Esophagus muscularis mucosa (tissue), 4 donors: Measurements from ENCODE around the gene GRB2. TPM values are rescaled to one million over a fixed set of nuclear protein-coding genes. Genes with fewer than 3 reads are reported as not detected.

Experiments
- DNase-seq: peaks from one replicate; pipeline ENCODE4 v3.0.0-alpha.2; 2017; ENCODE audit errors: extremely low spot score
- H3K27ac ChIP-seq, 4 donors: fragments of 200-600 bp; sonication (generic); replicated peaks in 1 of 4; 1 replicate in 3 of 4; 2 replicates in 1 of 4; pipeline ENCODE4 v1.5.1; 2016 to 2019; ENCODE audit warnings: mild to moderate bottlenecking in 1 of 4
- H3K27me3 ChIP-seq, 4 donors: fragments of 200-600 bp; sonication (generic); one replicate each; pipeline versions ENCODE4 v1.5.1 to v1.6.0; 2016 to 2019
- H3K36me3 ChIP-seq, 4 donors: fragments of 200-600 bp; sonication (generic); one replicate each; pipeline ENCODE4 v1.5.1; 2016 to 2019
- H3K4me1 ChIP-seq, 4 donors: fragments of 200-600 bp; sonication (generic); one replicate each; pipeline ENCODE4 v1.5.1; 2016 to 2019
- H3K4me3 ChIP-seq, 4 donors: fragments of 200-600 bp; sonication (generic); 1 replicate in 2 of 4; 2 replicates in 2 of 4; pipeline ENCODE4 v1.5.1; 2016 to 2019; ENCODE audit warnings: mild to moderate bottlenecking in 4 of 4, moderate library complexity in 1 of 4
- H3K9me3 ChIP-seq, 4 donors: fragments of 200-600 bp; sonication (generic); 1 replicate in 3 of 4; 2 replicates in 1 of 4; pipeline ENCODE4 v1.5.1; 2016 to 2019
- EP300 ChIP-seq: sonication (generic); formaldehyde crosslinking; IDR thresholded peaks from one replicate; pipeline ENCODE4 v1.6.1; 2017; ENCODE audit warnings: antibody characterized with exemption
- POLR2A ChIP-seq: fragments of 450-650 bp; IDR thresholded peaks from one replicate; pipeline ENCODE4 v1.6.1; 2017; ENCODE audit warnings: antibody characterized with exemption, moderate library complexity, mild to moderate bottlenecking, low read depth
- POLR2AphosphoS5 ChIP-seq, 2 donors: sonication (generic); formaldehyde crosslinking; IDR thresholded peaks; one replicate each; pipeline ENCODE4 v1.6.1; 2017; ENCODE audit warnings: antibody characterized with exemption in 2 of 2
- WGBS: methylation state at CpG from one replicate; pipeline ENCODE4 v1.1.5; 2018; 5-methylcytosine and 5-hydroxymethylcytosine counted together
- intact Hi-C: fragments of 100-400 bp; cut with DNase I; formaldehyde crosslinking; loops from one replicate; pipeline ENCODE4 v1.15.1; 2023
- total RNA-seq, 4 donors: library from RNA; depleted of rRNA; stranded (reverse); fragments of >200 nt; gene quantifications; one replicate each; pipeline versions ENCODE4 v1.1.0 to v1.2.1, GENCODE V29; 2016
- TF ChIP-seq, protein P1 (sequence below), 3 experiments: fragments of 200-600 bp in 2 of 3; fragments of 450-650 bp in 1 of 3; sonication (generic) in 2 of 3; IDR thresholded peaks; one replicate each; pipeline ENCODE4 v1.5.1; 2017 to 2019; ENCODE audit warnings: antibody characterized with exemption in 3 of 3, mild to moderate bottlenecking in 2 of 3, moderate library complexity in 1 of 3

The GRB2 gene
- total RNA-seq, 4 donors from 2014 or later, result 84.3 to 140 (median 113) TPM

- WGBS, result 88% methylated on average over 3 of the region's 3 CpGs
- TF ChIP-seq EP300, result no peak
- TF ChIP-seq, protein P1, sequence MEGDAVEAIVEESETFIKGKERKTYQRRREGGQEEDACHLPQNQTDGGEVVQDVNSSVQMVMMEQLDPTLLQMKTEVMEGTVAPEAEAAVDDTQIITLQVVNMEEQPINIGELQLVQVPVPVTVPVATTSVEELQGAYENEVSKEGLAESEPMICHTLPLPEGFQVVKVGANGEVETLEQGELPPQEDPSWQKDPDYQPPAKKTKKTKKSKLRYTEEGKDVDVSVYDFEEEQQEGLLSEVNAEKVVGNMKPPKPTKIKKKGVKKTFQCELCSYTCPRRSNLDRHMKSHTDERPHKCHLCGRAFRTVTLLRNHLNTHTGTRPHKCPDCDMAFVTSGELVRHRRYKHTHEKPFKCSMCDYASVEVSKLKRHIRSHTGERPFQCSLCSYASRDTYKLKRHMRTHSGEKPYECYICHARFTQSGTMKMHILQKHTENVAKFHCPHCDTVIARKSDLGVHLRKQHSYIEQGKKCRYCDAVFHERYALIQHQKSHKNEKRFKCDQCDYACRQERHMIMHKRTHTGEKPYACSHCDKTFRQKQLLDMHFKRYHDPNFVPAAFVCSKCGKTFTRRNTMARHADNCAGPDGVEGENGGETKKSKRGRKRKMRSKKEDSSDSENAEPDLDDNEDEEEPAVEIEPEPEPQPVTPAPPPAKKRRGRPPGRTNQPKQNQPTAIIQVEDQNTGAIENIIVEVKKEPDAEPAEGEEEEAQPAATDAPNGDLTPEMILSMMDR (IDR thresholded peaks at IDR 0.05), result no peak
- no peak for TF ChIP-seq POLR2AphosphoS5 (IDR thresholded peaks at IDR 0.05)
- TF ChIP-seq POLR2A, result no peak
Measured at GRCh38 chr17:75339971-75340370, 65.5 kb downstream of the GRB2 start.

DNA sequence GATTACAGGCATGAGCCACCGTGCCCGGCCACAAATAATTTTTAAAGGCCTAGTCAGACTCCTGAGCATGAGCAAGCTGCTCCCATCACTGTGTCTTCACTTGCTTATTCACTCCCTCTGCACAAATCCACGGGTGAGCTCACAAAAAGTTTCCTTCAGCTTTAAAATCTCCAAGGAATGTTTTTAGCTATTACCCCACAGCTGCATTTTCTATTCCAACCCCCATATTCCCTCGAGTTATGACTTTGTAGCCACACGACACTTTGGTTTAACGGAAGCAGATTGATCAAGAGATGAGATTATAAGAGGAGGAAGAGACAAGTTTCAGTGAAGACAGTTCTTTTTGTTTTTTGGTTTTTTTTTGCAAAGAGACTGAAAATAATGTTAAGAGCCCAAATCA is 67.1 kb downstream of the GRB2 start:
- intact Hi-C loops, result no loop called here
- no peak overlapping the region for H3K27ac ChIP-seq

More at GRCh38 chr17:75339971-75340370, 65.5 kb downstream of the GRB2 start:
- H3K36me3 ChIP-seq, result no peaks in the 10 kb centered on the region
- peaks cover 12 to 58% (median 48%) of the 10 kb centered on the region in 4 donors for H3K4me1 ChIP-seq
- no peak overlapping the region for H3K27ac ChIP-seq
- H3K27me3 ChIP-seq, result no peaks in the 10 kb centered on the region
- intact Hi-C loops, result no loop called here
- DNase-seq, result no peak
- H3K4me3 ChIP-seq, result no peak overlapping the region
- H3K9me3 ChIP-seq, result no peaks in the 10 kb centered on the region

DNA sequence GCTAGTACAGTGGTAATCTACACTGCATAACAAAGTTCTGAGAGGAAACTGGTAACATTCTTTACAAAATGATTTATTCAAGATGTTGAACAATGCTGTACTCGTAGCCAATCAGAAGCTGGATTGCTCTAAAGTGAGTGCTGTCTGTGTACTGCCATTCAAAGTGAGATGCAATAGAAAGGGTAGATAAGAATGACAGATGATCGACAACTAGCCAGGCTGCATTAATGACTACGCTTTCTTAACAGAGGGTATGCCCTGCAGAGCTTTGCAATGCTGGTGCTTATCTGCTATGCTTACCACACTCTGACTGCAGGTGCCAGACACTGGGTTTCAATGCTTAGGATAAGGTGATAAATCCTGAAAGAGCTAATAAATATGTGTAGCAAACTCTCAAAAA is 70.2 kb downstream of the GRB2 start:
- Histone ChIP-seq H3K36me3 (peaks cover 0 to 13% (median 9%) of the 10 kb centered on the region in 4 donors), H3K27me3 (no peaks in the 10 kb centered on the region), H3K9me3 (no peaks in the 10 kb centered on the region), H3K4me3 (no peak overlapping the region), H3K27ac (no peak overlapping the region), H3K4me1 (peaks cover 8 to 29% (median 16%) of the 10 kb centered on the region in 4 donors)
- WGBS, result 86% methylated on average over 3 of the region's 3 CpGs
- no peak for DNase-seq
- TF ChIP-seq POLR2A (no peak), POLR2AphosphoS5 (IDR thresholded peaks at IDR 0.05) (no peak), EP300 (no peak)
- TF ChIP-seq, protein P1 (IDR thresholded peaks at IDR 0.05), result no peak
- intact Hi-C loops, result no loop called here

More for the DNA sequence above, 67.1 kb downstream of the GRB2 start:
- DNase-seq, result no peak
- 53% methylated on average over 6 of the region's 6 CpGs for WGBS
- no peaks in the 10 kb centered on the region for H3K27me3 ChIP-seq
- TF ChIP-seq, protein P1 (IDR thresholded peaks at IDR 0.05), result no peak
- no peak for TF ChIP-seq POLR2AphosphoS5 (IDR thresholded peaks at IDR 0.05)
- TF ChIP-seq EP300, result no peak
- no peak for TF ChIP-seq POLR2A
- H3K9me3 ChIP-seq, result no peaks in the 10 kb centered on the region
- H3K36me3 ChIP-seq, result no peaks in the 10 kb centered on the region
- H3K4me1 ChIP-seq, result peaks cover 3 to 42% (median 36%) of the 10 kb centered on the region in 4 donors
- no peak overlapping the region for H3K4me3 ChIP-seq

DNA sequence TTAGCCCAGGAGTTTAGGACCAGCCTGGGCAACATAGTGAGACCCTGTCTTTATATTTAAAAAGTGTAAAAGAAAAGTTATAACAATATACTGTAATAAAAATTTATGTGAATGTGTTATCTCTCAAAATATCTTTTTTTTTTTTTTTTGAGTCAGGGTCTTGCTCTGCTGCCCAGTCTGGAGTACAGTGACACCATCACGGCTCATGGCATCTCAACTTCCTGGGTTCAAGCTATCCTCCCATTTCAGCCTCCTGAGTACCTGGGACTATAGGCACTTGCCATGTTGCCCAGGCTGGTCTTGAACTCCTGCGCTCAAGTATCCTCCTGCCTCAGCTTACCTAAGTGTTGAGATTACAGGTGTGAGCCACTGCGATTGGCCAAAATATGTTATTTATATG is 70.8 kb downstream of the GRB2 start:
- H3K36me3 ChIP-seq, result peaks cover 0 to 15% (median 10%) of the 10 kb centered on the region in 4 donors
- intact Hi-C loops, result no loop called here
- peaks cover 8 to 25% (median 13%) of the 10 kb centered on the region in 4 donors for H3K4me1 ChIP-seq
- no peaks in the 10 kb centered on the region for H3K9me3 ChIP-seq
- no peaks in the 10 kb centered on the region for H3K27me3 ChIP-seq
- no peak for DNase-seq
- H3K27ac ChIP-seq, result no peak overlapping the region
- H3K4me3 ChIP-seq, result no peak overlapping the region
- 95% methylated on average over 3 of the region's 3 CpGs for WGBS
- TF ChIP-seq EP300, result no peak
- TF ChIP-seq, protein P1 (IDR thresholded peaks at IDR 0.05), result no peak
- no peak for TF ChIP-seq POLR2AphosphoS5 (IDR thresholded peaks at IDR 0.05)
- TF ChIP-seq POLR2A, result no peak

DNA sequence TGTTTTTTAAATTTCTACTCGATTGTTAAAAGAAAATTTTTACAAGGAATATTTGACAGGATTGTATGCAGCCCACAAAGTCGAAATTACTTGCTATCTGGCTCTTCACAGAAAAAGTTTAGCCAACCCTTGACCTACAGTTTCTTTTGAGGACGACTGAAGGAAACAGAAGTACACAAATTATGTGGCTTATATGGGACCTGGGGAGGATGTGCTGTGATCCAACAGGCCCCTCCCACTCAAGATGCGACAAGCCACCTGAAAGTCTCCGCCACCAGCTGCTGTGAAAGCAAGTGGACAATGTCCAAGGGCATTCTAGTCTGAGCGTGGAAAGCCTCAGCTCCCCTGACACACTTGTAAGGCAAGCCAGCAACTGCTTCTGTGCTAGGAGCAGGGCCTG is 73.8 kb downstream of the GRB2 start:
- Histone ChIP-seq H3K4me3 (no peak overlapping the region), H3K36me3 (peaks cover 0 to 15% (median 10%) of the 10 kb centered on the region in 4 donors), H3K9me3 (no peaks in the 10 kb centered on the region), H3K4me1 (peaks cover 3 to 17% (median 11%) of the 10 kb centered on the region in 4 donors), H3K27me3 (no peaks in the 10 kb centered on the region), H3K27ac (no peak overlapping the region)
- WGBS, result 68% methylated on average over 6 of the region's 6 CpGs
- TF ChIP-seq EP300, result no peak
- TF ChIP-seq POLR2AphosphoS5 (IDR thresholded peaks at IDR 0.05), result no peak
- no peak for TF ChIP-seq POLR2A
- TF ChIP-seq, protein P1 (IDR thresholded peaks at IDR 0.05), result no peak
- no peak for DNase-seq
- intact Hi-C loops, result no loop called here
